ENCODE data around the gene PTPRZ1.

Gene PTPRZ1

GRCh38 chr7:121872831-121873288 lies at the start of gene PTPRZ1:
Gene PTPRZ1, plus strand, starts transcription at chr7:121873161. Its CDS starts 339 bp downstream, at chr7:121873500.
- ATAC-seq, result no peak

DNA sequence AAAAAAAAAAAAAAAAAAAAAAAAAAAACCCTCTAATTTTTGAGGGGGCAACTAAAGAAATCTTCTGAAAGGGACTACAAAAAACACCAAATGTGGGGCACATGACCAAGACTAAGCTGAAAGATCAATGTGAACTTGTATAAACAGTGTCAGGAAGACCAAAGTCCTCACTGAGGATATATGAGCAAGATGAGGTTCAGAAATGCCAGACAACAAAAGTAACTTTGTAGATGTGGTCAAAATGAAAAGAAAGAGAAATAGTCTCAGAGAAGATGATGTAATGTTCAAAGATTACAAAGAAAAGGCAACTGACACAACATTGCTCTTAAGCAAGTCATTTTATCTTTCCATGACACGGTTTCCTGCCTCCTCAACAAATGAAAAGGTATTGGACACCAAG lies 48.7 kb upstream of the PTPRZ1 start:
- ATAC-seq, result no peak

DNA sequence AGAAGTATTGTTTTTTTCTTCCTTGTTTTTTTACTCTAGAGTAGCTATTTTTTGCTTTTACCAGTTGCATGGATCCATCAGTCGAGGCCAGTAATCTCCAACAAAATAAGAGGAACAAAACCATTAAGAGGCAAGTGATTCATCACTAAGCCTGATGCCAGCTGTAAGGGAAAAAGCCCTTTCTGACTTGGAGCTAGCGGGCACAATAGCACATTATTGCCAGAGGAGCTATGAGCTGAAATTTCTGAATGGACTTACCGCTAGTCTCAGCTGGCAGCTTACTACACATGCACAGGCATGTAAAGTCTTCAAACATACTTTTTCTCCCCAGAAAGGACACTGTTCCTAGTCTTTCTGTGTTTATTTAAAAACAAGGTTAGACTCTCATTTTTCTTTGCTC lies 41.6 kb upstream of the PTPRZ1 start:
- no peak for ATAC-seq

DNA sequence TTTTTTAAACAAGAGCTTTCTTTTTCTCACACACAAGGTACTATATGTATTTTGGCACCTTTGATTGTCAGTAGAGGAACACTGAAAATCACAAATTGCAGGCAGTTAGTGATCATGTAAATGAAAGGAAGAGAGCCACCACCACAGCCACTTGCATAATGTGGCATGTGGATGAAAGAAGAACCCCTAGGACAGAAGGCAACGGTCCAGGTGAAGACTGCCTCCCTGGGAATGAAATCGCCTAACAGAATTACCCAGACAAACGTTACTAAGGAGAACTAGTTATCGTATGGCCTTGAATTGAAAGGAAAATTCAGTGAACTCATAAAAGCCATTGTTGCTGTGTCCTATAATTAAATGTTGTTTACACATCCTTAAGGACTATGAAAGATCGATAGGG lies 41.2 kb upstream of the PTPRZ1 start:
- ATAC-seq, result no peak

DNA sequence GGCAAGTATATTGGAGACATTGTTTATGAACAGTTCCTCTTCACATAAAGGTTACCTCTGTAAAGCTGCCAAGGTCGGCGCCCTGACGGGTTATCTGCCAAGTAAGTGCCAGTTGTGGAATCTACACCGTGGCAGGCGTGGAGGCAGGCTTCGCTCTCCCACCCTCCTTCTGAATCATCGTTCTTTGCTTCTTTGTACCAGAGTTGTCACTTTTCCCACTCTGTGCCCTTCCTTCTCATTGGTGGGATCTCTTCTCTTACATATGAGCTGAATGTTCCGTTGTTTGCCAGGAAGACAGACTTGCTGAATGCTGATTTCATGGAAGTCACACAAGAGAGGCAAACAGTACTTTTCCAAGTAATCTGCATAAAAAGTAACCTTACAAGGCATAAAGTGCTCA lies 40.6 kb upstream of the PTPRZ1 start:
- ATAC-seq, result no peak

DNA sequence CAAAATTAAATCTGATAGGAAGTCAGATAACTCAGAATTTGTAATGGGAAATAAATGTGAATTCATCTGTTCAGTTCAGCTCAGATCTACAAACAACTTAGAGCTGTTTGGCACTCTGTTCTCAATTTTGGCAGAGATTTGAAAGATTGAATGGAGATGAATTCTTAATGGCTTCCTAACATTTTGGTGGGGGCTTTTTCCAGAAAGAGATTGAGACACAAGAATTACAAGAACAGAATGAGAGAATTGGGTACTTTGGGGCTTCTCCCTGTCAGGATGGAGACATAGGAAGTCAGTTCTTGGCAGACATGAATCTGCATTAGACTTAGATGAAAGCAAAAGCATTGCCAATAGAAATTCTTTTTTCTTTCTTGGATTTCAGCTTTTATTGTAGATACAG lies 39.0 kb upstream of the PTPRZ1 start:
- ATAC-seq, result no peak

DNA sequence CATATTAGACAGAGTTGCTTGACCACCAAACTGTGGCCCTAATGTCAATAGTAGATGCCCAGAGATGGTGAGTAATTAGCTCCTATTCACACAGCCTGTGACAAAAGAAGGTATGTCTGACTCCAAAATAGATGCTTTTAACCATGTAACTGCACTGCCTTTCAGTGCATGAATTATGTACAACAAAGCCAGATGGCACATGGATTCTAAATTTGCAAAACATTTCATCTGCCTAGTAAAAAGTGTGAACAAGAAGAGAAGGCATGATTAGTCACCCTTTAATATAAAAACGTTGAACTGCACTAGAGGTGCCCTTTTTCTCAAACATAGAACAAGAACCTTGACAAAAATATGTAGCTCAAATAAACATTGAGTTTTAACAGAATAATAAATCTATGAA lies 35.5 kb upstream of the PTPRZ1 start:
- ATAC-seq, result no peak

- ATAC-seq, result no peak
Measured at GRCh38 chr7:121847041-121847440, 25.9 kb upstream of the PTPRZ1 start.

DNA sequence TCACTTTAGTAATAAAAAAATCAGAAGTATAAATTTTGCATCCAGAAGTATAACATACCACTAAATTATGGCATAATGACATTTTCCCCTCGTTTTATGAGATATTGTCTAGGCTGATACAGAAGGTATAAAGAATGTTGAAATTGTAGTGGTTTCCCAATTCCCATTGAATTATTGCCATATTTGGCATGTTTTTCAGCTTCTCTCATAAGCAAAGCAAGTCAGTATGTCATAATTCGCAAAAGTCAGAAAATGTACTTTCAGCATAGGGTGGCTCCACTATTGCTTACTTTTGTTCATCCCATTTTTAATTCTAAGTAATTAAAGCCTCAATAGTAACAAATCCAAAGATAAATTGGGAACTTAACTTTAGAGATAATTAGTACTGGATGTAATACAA lies 19.7 kb upstream of the PTPRZ1 start:
- ATAC-seq, result no peak

- no peak for ATAC-seq
Measured at GRCh38 chr7:121860953-121861352, 12.0 kb upstream of the PTPRZ1 start.

GRCh38 chr7:121862591-121862990 lies 10.4 kb upstream of the PTPRZ1 start:
- ATAC-seq, result no peak

DNA sequence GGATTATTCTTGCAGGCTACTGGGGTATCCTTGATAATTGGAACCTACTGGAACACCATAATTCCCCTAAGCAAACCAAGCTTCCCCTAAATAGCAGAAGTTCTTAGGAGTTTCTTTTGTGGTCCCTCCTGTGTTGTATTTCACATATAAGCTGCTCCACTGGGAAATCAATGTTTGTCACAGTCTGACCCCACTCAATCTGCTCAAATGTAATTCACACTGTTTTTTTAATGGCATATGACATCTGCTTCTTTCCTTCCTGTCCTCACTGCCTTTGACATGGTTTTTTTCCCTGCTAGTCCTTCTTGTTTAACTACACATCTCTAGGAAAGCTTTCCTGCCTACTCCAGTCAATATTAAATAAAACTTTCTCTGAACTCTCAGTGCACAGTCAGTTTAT lies 1.8 kb upstream of the PTPRZ1 start:
- ATAC-seq, result no peak

DNA sequence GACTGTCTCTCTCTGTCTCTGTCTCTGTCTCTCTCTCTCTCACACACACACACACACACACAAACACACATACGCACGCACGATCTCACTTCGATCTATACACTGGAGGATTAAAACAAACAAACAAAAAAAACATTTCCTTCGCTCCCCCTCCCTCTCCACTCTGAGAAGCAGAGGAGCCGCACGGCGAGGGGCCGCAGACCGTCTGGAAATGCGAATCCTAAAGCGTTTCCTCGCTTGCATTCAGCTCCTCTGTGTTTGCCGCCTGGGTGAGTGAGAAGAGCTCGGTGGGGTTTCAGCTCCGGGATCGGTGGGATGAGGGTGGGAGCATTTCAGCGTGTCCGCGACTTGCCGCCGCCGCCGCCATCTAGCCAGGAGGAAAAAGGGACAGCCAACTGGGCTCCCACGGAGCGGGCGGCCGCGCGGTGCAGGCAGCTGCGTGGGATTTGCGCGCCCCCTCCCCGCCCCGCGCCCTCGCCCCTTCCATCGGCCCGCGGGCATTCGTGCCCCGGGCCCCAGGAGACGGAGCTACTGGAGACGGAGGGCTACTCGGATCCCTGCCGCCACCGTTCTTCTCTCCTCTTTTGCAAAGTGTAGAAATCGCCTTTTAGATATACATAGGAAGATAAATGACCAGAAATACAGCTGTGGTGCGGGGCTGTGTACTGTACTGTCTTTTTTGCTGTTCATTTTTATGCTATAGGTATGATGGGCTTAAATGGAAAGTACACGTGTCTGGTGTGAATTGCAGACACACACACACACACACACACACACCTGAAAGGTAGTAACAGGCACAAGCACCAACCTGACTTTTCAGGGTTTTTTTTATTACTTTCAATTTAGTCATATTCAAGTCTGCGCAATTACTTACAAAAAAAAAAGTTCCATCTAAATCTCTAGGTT lies 581 bp downstream of the PTPRZ1 start:
- no peak for ATAC-seq

DNA sequence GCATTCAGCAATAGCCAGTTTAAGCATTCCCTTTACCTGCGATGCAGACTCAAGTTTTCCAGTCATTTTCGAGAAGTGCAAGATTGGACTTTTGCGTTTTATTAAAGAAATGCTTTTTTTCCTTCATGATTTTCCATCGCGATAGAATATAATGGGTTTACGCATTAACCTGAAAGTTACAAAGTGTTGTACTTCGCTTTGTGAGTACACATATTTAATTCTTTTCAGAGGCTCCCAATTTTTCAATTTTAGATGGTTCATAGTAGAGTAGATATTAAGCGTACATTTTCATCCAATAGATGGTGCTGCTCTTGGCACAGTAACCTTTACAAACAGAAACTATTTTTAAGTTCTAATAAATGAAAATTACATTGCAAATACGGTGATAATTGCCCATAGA lies 1.3 kb downstream of the PTPRZ1 start:
- no peak for ATAC-seq

- ATAC-seq, result no peak
Measured at GRCh38 chr7:121875203-121875602, 2.2 kb downstream of the PTPRZ1 start.

GRCh38 chr7:121876656-121877500 lies 3.9 kb downstream of the PTPRZ1 start:
- ATAC-seq, result no peak

DNA sequence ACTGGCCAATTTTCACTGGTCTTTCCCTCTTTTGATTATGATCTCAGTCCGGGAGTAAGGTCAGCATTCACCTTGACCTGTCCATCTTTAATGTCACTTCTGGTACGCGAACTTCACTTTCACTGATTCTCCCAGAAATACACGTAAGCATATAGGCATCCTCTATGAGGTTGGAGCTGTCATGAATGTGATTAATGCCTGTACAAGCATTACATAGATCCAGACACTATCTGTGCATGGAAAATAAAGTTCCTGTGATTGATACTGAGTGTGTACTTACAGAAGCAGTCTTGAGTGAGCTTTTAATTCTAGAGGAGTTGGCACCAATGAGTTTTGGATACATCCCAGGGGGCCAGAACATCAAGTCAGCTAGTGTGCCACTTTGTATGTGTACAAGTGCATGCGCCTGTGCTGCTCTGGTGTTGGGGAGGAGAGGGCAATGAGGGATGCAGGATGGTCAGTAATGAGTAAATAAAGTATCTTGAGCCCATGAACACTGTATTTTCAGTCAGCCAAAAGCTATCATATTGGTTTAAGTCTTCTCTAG lies 6.0 kb downstream of the PTPRZ1 start:
- ATAC-seq, result no peak

- no peak for ATAC-seq
Measured at GRCh38 chr7:121879544-121879943, 6.6 kb downstream of the PTPRZ1 start.

DNA sequence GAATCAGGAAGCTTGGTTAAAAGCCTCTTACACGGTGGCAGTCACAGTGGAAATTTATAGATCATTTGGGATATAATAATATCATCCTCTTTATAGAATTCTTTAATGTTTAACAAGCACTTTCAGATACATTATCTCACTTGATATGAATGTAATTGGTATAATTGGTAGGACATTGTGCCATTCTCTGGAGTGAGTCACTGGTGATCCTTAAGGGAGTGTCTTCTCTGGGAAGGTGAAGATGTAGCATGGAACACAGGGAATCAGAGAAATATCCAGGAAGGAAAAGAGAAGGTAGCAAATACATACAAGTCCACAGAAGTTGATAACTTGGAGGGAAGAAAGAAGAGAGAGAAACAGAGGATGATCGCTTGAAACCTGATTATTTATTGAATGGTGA lies 9.8 kb downstream of the PTPRZ1 start:
- no peak for ATAC-seq

GRCh38 chr7:121885166-121885920 lies 12.4 kb downstream of the PTPRZ1 start:
- ATAC-seq, result no peak

- no peak for ATAC-seq
Measured at GRCh38 chr7:121887634-121888033, 14.7 kb downstream of the PTPRZ1 start.

DNA sequence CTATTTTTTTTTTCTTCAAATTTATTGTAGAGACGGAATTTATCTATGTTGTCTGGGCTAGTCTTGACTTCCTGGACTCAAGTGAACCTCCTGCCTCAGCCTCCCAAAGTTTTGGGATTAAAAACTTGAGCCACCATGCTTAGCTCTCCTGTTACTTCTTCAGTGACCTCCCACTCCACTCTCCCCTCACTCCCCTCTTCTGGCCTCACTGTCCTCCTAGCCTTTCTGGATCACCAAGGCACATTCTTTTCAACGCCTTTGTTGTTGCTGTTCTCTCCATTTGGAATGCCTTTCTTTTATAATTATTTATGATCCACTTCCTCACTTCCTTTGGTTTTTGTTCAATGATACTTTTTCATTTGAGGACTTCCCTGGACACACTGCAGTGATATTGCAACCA lies 17.9 kb downstream of the PTPRZ1 start:
- no peak for ATAC-seq

DNA sequence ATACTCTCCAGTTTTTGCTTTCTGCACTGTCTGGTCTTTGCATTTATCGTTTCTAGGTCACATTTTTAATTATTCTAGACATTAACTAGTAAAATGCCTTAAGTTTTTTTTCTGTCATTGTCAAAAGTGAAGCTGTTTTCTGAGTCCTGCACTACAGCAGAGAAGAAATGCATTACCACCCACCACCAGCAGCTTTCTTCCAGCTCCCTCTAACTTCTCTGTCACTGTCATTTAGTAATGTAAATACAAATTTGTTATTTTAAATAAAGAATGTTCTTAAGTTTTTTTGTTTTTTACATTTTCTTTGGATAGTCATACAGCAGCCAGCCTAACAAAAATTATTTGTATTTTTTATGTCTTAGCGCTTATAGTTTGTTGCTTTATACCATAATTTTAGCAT lies 18.8 kb downstream of the PTPRZ1 start:
- ATAC-seq, result no peak

Measured in activated CD4-positive, CD25-positive, alpha-beta regulatory T cell treated with anti-CD3 and anti-CD28 coated beads, Interleukin-2, amount 50 U/mL, for 24 hours (primary cell).